PC-9 (cell line): ENCODE results near the gene INSR.

Experiments
- EZH2 ChIP-seq: fragments of 200-600 bp; sonication (generic); IDR thresholded peaks from 2 replicates; pipeline ENCODE4 v1.8.0; 2017; ENCODE audit warnings: antibody characterized with exemption, low read depth
- TF ChIP-seq, protein P1 (sequence below): fragments of 200-600 bp; sonication (generic); conservative IDR thresholded peaks from 2 replicates; pipeline ENCODE4 v1.6.1; 2017; ENCODE audit warnings: mixed run types, antibody characterized with exemption, mild to moderate bottlenecking, moderate library complexity

DNA sequence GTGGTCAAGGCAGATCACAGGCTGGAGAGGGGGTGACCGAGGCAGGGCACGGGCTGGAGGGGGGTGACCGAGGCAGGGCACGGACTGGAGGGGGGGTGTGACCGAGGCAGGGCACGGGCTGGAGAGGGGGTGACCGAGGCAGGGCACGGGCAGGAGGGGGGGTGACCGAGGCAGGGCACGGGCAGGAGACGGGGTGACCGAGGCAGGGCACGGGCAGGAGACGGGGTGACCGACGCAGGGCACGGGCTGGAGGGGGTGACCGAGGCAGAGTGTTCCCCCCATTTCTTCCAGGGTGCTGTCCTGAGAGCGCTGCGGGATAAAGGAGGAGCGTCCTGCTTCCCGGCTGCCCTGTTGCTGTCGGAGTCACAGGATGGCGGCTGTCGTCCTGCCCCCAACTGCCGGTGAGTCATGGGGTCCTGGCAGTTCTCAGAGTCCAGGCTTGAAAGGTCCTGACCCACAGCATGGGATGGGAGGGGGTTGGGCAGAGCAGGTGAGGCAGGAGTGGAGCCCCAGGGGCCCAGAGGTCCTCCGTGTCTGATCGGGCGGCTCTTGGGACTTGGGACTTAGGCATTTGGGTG lies 219.4 kb downstream of the INSR start:
- TF ChIP-seq, protein P1, sequence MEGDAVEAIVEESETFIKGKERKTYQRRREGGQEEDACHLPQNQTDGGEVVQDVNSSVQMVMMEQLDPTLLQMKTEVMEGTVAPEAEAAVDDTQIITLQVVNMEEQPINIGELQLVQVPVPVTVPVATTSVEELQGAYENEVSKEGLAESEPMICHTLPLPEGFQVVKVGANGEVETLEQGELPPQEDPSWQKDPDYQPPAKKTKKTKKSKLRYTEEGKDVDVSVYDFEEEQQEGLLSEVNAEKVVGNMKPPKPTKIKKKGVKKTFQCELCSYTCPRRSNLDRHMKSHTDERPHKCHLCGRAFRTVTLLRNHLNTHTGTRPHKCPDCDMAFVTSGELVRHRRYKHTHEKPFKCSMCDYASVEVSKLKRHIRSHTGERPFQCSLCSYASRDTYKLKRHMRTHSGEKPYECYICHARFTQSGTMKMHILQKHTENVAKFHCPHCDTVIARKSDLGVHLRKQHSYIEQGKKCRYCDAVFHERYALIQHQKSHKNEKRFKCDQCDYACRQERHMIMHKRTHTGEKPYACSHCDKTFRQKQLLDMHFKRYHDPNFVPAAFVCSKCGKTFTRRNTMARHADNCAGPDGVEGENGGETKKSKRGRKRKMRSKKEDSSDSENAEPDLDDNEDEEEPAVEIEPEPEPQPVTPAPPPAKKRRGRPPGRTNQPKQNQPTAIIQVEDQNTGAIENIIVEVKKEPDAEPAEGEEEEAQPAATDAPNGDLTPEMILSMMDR: no peak
- no peak for TF ChIP-seq EZH2
